Esophagus squamous epithelium (tissue), 5 donors: ENCODE measurements around the gene DPRX. TPM values are rescaled to one million over a fixed set of nuclear protein-coding genes. Genes with fewer than 3 reads are reported as not detected.

Experiments
- DNase-seq: peaks from one replicate; lab custom pipeline; 2025; lab: John Stamatoyannopoulos, UW
- H3K27ac ChIP-seq, 4 donors: fragments of 200-600 bp; sonication (generic); one replicate each; pipeline ENCODE4 v1.5.1; 2016 to 2019; ENCODE audit warnings: mild to moderate bottlenecking in 1 of 4
- H3K27me3 ChIP-seq, 4 donors: fragments of 200-600 bp; sonication (generic); 1 replicate in 3 of 4; 2 replicates in 1 of 4; pipeline versions ENCODE4 v1.5.1 to v1.6.0; 2017 to 2021; ENCODE audit warnings: antibody characterized with exemption in 1 of 4
- H3K36me3 ChIP-seq, 3 donors: fragments of 200-600 bp; sonication (generic); one replicate each; pipeline ENCODE4 v1.5.1; 2016 to 2019
- H3K4me1 ChIP-seq, 3 donors: fragments of 200-600 bp; sonication (generic); one replicate each; pipeline ENCODE4 v1.5.1; 2017 to 2019
- H3K4me3 ChIP-seq, 4 donors: fragments of 200-600 bp; sonication (generic); 1 replicate in 3 of 4; 2 replicates in 1 of 4; pipeline ENCODE4 v1.5.1; 2016 to 2019; ENCODE audit warnings: mild to moderate bottlenecking in 2 of 4, moderate library complexity in 1 of 4
- H3K9me3 ChIP-seq, 3 donors: fragments of 200-600 bp; sonication (generic); one replicate each; pipeline ENCODE4 v1.5.1; 2016 to 2019
- POLR2A ChIP-seq, 4 donors: fragments of 450-650 bp; IDR thresholded peaks; one replicate each; pipeline ENCODE4 v1.6.1; 2017; ENCODE audit warnings: antibody characterized with exemption in 4 of 4, mild to moderate bottlenecking in 4 of 4, moderate library complexity in 3 of 4
- WGBS, 2 donors: methylation state at CpG; one replicate each; pipeline ENCODE4 v1.1.5; 2018; 5-methylcytosine and 5-hydroxymethylcytosine counted together
- intact Hi-C: fragments of 100-400 bp; cut with DNase I; formaldehyde crosslinking; loops from one replicate; pipeline ENCODE4 v1.15.0; 2022
- total RNA-seq, 4 donors: library from RNA; depleted of rRNA; stranded (reverse); fragments of >200 nt; gene quantifications; one replicate each; pipeline ENCODE4 v1.1.0, GENCODE V29; 2016
- TF ChIP-seq, protein P1 (sequence below), 6 experiments: fragments of 450-650 bp in 4 of 6; fragments of 200-600 bp in 2 of 6; sonication (generic) in 2 of 6; IDR thresholded peaks; one replicate each; pipeline ENCODE4 v1.5.1; 2016 to 2019; ENCODE audit warnings: antibody characterized with exemption in 6 of 6, mild to moderate bottlenecking in 4 of 6, moderate library complexity in 4 of 6
- donor health status: DM: yes; HTN: yes; CAD: no.

DPRX gene
- total RNA-seq, 4 donors from 2014 or later, result not detected

DNA sequence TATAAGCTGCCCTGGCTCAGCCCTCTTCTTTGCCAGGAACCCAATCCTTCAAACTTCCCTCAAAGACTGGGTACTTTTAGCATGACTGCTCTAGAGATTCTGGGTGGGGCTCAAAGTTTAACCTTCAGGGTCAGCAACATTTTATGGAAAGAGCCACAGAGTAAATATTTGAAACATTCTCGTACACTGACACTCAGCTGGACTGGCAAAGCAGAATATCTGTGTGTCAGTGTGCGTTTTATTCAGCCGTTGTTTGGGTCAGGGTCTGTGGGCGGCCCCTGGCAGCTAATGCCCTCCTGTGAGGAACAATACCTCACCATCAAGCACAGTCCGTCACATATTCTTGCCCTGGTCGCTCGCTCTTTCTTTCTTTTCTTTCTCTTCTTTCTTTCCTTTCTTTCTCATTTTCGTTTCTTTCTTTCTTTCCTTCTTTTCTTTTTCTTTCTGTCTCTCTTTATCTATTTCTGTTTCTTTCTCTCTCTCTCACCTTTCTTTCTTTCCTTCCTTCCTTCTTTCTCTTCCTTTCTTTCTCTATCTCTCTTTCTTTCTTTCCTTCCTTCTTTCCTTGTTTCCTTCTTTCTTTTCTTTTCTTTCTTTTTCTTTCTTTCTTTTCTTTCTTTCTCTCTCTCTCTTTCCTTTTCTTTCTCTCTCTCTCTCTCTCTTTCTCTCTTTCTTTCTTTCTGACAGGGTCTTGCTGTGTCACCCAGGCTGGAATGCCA, 10.7 kb downstream of the DPRX start:
- no peaks in the 10 kb centered on the region for H3K36me3 ChIP-seq
- no peak overlapping the region for H3K27ac ChIP-seq
- H3K4me1 ChIP-seq, result no peaks in the 10 kb centered on the region
- H3K9me3 ChIP-seq, result peaks cover 0 to 15% (median 0%) of the 10 kb centered on the region in 3 donors
- WGBS, 2 donors, result 38 to 49% methylated on average over 8 of the region's 8 CpGs
- H3K27me3 ChIP-seq, result no peaks in the 10 kb centered on the region
- no peak for DNase-seq
- H3K4me3 ChIP-seq, result no peak overlapping the region
- TF ChIP-seq, protein P1, sequence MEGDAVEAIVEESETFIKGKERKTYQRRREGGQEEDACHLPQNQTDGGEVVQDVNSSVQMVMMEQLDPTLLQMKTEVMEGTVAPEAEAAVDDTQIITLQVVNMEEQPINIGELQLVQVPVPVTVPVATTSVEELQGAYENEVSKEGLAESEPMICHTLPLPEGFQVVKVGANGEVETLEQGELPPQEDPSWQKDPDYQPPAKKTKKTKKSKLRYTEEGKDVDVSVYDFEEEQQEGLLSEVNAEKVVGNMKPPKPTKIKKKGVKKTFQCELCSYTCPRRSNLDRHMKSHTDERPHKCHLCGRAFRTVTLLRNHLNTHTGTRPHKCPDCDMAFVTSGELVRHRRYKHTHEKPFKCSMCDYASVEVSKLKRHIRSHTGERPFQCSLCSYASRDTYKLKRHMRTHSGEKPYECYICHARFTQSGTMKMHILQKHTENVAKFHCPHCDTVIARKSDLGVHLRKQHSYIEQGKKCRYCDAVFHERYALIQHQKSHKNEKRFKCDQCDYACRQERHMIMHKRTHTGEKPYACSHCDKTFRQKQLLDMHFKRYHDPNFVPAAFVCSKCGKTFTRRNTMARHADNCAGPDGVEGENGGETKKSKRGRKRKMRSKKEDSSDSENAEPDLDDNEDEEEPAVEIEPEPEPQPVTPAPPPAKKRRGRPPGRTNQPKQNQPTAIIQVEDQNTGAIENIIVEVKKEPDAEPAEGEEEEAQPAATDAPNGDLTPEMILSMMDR (IDR thresholded peaks at IDR 0.05), result no peak
- no peak for TF ChIP-seq POLR2A (IDR thresholded peaks at IDR 0.05)
- intact Hi-C loops, result no loop called here

DNA sequence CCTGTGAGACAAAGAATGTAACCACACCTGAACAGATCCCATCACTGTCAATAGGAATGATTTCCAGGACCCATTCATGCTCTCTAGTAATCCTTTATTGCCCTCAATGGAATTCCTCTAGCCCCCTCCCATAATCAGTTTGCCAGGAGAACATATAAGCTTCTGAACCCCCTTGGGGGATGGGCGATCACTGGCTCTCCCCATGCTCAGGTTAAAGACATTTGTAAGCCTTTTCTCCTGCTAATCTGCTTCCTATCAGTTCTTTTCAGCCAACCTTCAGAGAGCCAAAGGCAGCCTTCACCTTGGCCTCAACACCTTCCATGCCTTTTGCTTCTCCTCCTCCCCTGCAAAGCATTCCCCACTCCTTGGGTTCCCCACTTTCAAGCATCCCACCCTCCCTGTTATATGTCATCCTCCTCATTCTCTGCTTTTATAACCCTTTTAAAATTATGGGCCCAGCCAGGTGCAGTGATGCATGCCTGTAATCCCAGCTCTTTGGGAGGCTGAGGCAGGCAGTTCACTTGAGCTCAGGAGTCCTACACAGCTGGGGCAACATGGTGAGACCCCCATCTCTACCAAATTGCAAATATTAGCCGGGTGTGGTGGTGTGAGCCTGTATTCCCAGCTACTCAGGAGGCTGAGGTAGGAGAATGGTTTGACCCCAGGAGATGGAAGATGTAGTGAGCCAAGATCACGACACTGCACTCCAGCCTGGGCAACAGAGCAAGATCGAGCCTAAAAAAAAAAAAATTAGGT, 12.4 kb downstream of the DPRX start:
- Histone ChIP-seq H3K36me3 (no peaks in the 10 kb centered on the region), H3K27me3 (no peaks in the 10 kb centered on the region), H3K4me1 (no peaks in the 10 kb centered on the region), H3K27ac (no peak overlapping the region), H3K4me3 (no peak overlapping the region), H3K9me3 (peaks cover 0 to 27% (median 9%) of the 10 kb centered on the region in 3 donors)
- TF ChIP-seq, protein P1 (IDR thresholded peaks at IDR 0.05), result no peak
- TF ChIP-seq POLR2A (IDR thresholded peaks at IDR 0.05), result no peak
- no peak for DNase-seq
- intact Hi-C loops, result no loop called here
- WGBS, 2 donors, result 76 to 80% methylated on average over 4 of the region's 4 CpGs

DNA sequence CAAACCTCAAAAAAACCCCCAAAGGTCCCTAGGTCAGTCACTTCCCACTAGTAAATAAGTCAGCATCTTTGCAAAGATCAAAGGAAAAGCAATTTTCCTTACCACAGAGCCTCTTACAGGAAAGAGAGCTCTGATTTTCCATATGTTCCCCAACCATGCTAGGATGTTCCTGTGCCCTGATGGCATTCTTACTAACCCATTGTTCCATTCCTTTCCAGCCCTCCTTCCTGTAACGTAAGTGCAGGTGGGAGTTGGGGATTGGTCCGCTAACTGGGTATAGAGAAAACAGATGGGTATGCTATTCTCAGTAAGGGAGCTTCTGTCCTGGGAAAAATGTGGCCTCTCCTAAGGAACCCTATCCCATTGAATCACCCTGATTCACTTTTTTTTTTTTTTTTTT, 14.3 kb downstream of the DPRX start:
- 66 to 88% methylated on average over 2 of the region's 2 CpGs for WGBS, 2 donors
- intact Hi-C loops, result no loop called here
- Histone ChIP-seq H3K27ac (no peak overlapping the region), H3K9me3 (peaks cover 0 to 42% (median 17%) of the 10 kb centered on the region in 3 donors), H3K27me3 (no peaks in the 10 kb centered on the region), H3K36me3 (no peaks in the 10 kb centered on the region), H3K4me3 (no peak overlapping the region), H3K4me1 (no peaks in the 10 kb centered on the region)
- DNase-seq, result no peak
- TF ChIP-seq, protein P1 (IDR thresholded peaks at IDR 0.05), result no peak
- TF ChIP-seq POLR2A (IDR thresholded peaks at IDR 0.05), result no peak

DNA sequence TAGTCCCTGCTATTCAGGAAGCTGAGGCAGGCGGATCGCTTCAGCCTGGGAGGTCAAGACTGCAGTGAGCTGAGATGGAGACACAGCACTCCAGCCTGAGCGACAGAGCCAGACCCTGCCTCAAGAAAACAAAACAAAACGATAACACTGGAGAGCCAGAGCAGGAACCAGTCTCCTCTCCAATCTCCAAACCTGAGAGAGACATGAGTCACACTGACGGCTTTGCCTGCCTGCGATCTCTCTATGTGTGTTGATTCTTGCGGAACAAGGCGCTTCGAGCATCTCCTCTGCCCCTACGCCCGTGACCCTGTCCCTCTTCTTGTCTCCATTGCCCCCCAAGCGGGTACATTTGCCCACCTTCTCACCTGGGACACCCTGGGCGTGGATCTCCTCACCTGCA, 15.6 kb downstream of the DPRX start:
- Histone ChIP-seq H3K36me3 (no peaks in the 10 kb centered on the region), H3K4me3 (no peak overlapping the region), H3K9me3 (peaks cover 0 to 52% (median 17%) of the 10 kb centered on the region in 3 donors), H3K27ac (no peak overlapping the region), H3K4me1 (no peaks in the 10 kb centered on the region), H3K27me3 (no peaks in the 10 kb centered on the region)
- TF ChIP-seq POLR2A (IDR thresholded peaks at IDR 0.05), result no peak
- TF ChIP-seq, protein P1 (IDR thresholded peaks at IDR 0.05), result no peak
- WGBS, 2 donors, result 91 to 99% methylated on average over 8 to 13 of the region's 13 CpGs
- DNase-seq, result no peak
- intact Hi-C loops, result no loop called here

DNA sequence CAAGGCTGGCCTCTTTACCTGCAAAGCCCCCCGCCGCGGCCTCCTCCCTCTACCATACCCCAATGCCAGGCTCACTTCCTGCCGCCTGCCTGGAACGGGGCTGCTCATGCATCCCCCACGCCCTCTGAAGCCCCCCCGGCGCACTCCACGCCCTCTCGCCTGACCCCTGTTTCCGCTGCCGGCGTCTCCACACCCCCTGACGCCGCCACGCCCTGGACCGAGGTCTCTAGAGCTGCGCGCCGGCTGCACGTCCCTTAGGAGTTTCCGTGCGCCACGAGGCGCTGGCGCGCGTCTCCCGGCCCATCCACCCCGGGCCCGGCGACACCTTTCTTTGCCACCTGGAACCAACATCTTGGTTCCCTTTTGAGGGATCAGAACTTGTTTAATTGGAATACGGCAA, 16.0 kb downstream of the DPRX start:
- 95 to 96% methylated on average over 32 to 33 of the region's 33 CpGs for WGBS, 2 donors
- intact Hi-C loops, result no loop called here
- DNase-seq, result no peak
- H3K27ac ChIP-seq, result no peak overlapping the region
- H3K9me3 ChIP-seq, result peaks cover 0 to 56% (median 17%) of the 10 kb centered on the region in 3 donors
- TF ChIP-seq, protein P1 (IDR thresholded peaks at IDR 0.05), result no peak
- TF ChIP-seq POLR2A (IDR thresholded peaks at IDR 0.05), result no peak
- H3K36me3 ChIP-seq, result no peaks in the 10 kb centered on the region
- H3K4me3 ChIP-seq, result no peak overlapping the region
- H3K4me1 ChIP-seq, result no peaks in the 10 kb centered on the region
- no peaks in the 10 kb centered on the region for H3K27me3 ChIP-seq
